PFSK-1 (cell line): ENCODE results near the gene C5orf15.

Experiments
- REST ChIP-seq, 2 experiments: IDR thresholded peaks; 2 replicates each; pipeline versions ENCODE4 v1.6.1 to v1.8.0; 2011 to 2012; ENCODE audit warnings: low read depth in 2 of 2, low read length in 2 of 2, control low read depth in 1 of 2, inconsistent platforms in 1 of 2, mild to moderate bottlenecking in 1 of 2, moderate library complexity in 1 of 2; ENCODE audit not compliant: insufficient read depth in 1 of 2
- SIN3A ChIP-seq: IDR thresholded peaks from 2 replicates; pipeline ENCODE4 v1.6.1; 2012; ENCODE audit warnings: mild to moderate bottlenecking, low read length, moderate library complexity, borderline replicate concordance; ENCODE audit not compliant: insufficient read depth

- no peak for TF ChIP-seq REST (IDR thresholded peaks at IDR 0.05; ENCODE audit: insufficient read depth in 1 of 2, low read depth in 2 of 2, low read length in 2 of 2)
- no peak for TF ChIP-seq SIN3A
Measured at GRCh38 chr5:133941456-133942196, 26.8 kb downstream of the C5orf15 start.
